H1 (cell line): Measurements from ENCODE around the gene SETDB2. TPM values are rescaled to one million over a fixed set of nuclear protein-coding genes. Genes with fewer than 3 reads are reported as not detected.

Source experiments
- CTCF ChIA-PET: fragments of 300-600 bp; sonication (Branson Sonifier 250); formaldehyde crosslinking; loops from one replicate; lab custom pipeline; 2021; ENCODE audit not compliant: partially characterized antibody; lab: Charles Lee
- POLR2A ChIA-PET: fragments of 300-600 bp; sonication (Branson Sonifier 250); formaldehyde crosslinking; loops from one replicate; lab custom pipeline; 2021; ENCODE audit warnings: inconsistent platforms; ENCODE audit not compliant: partially characterized antibody; lab: Charles Lee
- DNase-seq, 2 experiments: peaks; one replicate each; pipeline versions ENCODE4 v3.0.0 to v3.0.0-alpha.2; 2010 to 2022; ENCODE audit warnings: low spot score in 2 of 2, low read depth in 1 of 2, mixed read lengths in 1 of 2
- FAIRE-seq: peaks from 2 replicates; lab custom pipeline; 2011; peaks lifted over from hg19 to GRCh38; lab: Jason Lieb, UNC
- H2AFZ ChIP-seq: 2 replicates; pipeline ENCODE4 v1.8.1; 2012; ENCODE audit warnings: low read length, inconsistent platforms
- H2AK5ac ChIP-seq: 2 replicates; pipeline ENCODE4 v1.6.1; 2013; ENCODE audit warnings: low read depth, low read length
- H2BK120ac ChIP-seq: replicated peaks from 2 replicates; pipeline ENCODE3; 2013; ENCODE audit warnings: low read depth, low read length, inconsistent platforms
- H2BK12ac ChIP-seq: 2 replicates; pipeline ENCODE4 v1.6.1; 2013; ENCODE audit warnings: low read depth, low read length
- H2BK15ac ChIP-seq: 2 replicates; pipeline ENCODE4 v1.6.1; 2013; ENCODE audit warnings: low read length
- H2BK20ac ChIP-seq: 2 replicates; pipeline ENCODE4 v1.6.1; 2013; ENCODE audit warnings: low read length
- H2BK5ac ChIP-seq: 2 replicates; pipeline ENCODE4 v1.6.1; 2013; ENCODE audit warnings: low read depth, low read length
- H3K14ac ChIP-seq: 2 replicates; pipeline ENCODE4 v1.6.1; 2013; ENCODE audit warnings: inconsistent platforms; ENCODE audit not compliant: insufficient read length
- H3K18ac ChIP-seq: 2 replicates; pipeline ENCODE4 v1.6.1; 2013; ENCODE audit warnings: low read length; ENCODE audit errors: extremely low read depth
- H3K23ac ChIP-seq: 2 replicates; pipeline ENCODE4 v1.6.1; 2013; ENCODE audit warnings: inconsistent platforms; ENCODE audit not compliant: insufficient read length
- H3K23me2 ChIP-seq: 2 replicates; pipeline ENCODE4 v1.6.1; 2013; ENCODE audit warnings: low read depth, low read length
- H3K27ac ChIP-seq: 2 replicates; pipeline ENCODE4 v1.6.1; 2011; ENCODE audit warnings: low read depth, low read length, inconsistent platforms
- H3K27me3 ChIP-seq, 4 experiments: replicated peaks in 1 of 4; 1 replicate in 1 of 4; 2 replicates in 3 of 4; pipeline versions ENCODE4 v1.6.1 to v1.8.1; 2011 to 2013; ENCODE audit warnings: low read length in 3 of 4, mild to moderate bottlenecking in 3 of 4, inconsistent platforms in 2 of 4, mixed read lengths in 2 of 4, moderate library complexity in 1 of 4; ENCODE audit not compliant: control insufficient read depth in 3 of 4, insufficient read depth in 3 of 4; ENCODE audit errors: extremely low read depth in 1 of 4
- H3K36me3 ChIP-seq, 4 experiments: 2 replicates each; pipeline versions ENCODE4 v1.6.1 to v1.8.1; 2011 to 2013; ENCODE audit warnings: mild to moderate bottlenecking in 4 of 4, low read length in 3 of 4, moderate library complexity in 2 of 4, control low read depth in 1 of 4, inconsistent platforms in 1 of 4; ENCODE audit not compliant: insufficient read depth in 4 of 4, control insufficient read depth in 2 of 4
- H3K4ac ChIP-seq: replicated peaks from 2 replicates; pipeline ENCODE3; 2013; ENCODE audit warnings: low read length, low read depth, mixed read lengths, inconsistent platforms; ENCODE audit not compliant: insufficient read length
- H3K4me1 ChIP-seq, 4 experiments: replicated peaks in 1 of 4; 1 replicate in 1 of 4; 2 replicates in 3 of 4; pipeline versions ENCODE4 v1.6.1 to v1.8.1; 2011 to 2013; ENCODE audit warnings: low read length in 3 of 4, inconsistent platforms in 2 of 4, mixed read lengths in 1 of 4; ENCODE audit not compliant: insufficient read depth in 4 of 4, control insufficient read depth in 3 of 4
- H3K4me2 ChIP-seq, 2 experiments: 2 replicates each; pipeline versions ENCODE4 v1.6.1 to v1.8.1; 2011 to 2013; ENCODE audit warnings: low read depth in 2 of 2, low read length in 2 of 2, control low read depth in 1 of 2, inconsistent platforms in 1 of 2, mild to moderate bottlenecking in 1 of 2; ENCODE audit not compliant: insufficient read depth in 1 of 2
- H3K4me3 ChIP-seq, 4 experiments: fragments of 200-600, 300-600 bp in 1 of 4; sonication (generic), shearing (Covaris generic), sonication (Bioruptor Twin) in 1 of 4; 2 replicates each; pipeline versions ENCODE4 v1.5.1 to v1.8.1; 2011 to 2016; ENCODE audit warnings: low read length in 4 of 4, low read depth in 3 of 4, control low read depth in 2 of 4, inconsistent platforms in 2 of 4, mild to moderate bottlenecking in 2 of 4, mixed read lengths in 1 of 4, moderate library complexity in 1 of 4; ENCODE audit not compliant: insufficient read depth in 2 of 4; ENCODE audit errors: extremely low read depth in 1 of 4
- H3K56ac ChIP-seq: replicated peaks from 2 replicates; pipeline ENCODE3; 2013; ENCODE audit warnings: low read depth, mild to moderate bottlenecking, mixed read lengths, low read length, inconsistent platforms; ENCODE audit not compliant: insufficient read length
- H3K79me1 ChIP-seq: 2 replicates; pipeline ENCODE4 v1.6.1; 2013; ENCODE audit warnings: low read depth, low read length, control low read depth
- H3K79me2 ChIP-seq, 2 experiments: 2 replicates each; pipeline versions ENCODE4 v1.6.1 to v1.8.1; 2012 to 2013; ENCODE audit warnings: low read length in 2 of 2, mild to moderate bottlenecking in 2 of 2, inconsistent platforms in 1 of 2; ENCODE audit not compliant: insufficient read depth in 2 of 2, control insufficient read depth in 1 of 2
- H3K9ac ChIP-seq, 4 experiments: replicated peaks in 1 of 4; 1 replicate in 1 of 4; 2 replicates in 3 of 4; pipeline versions ENCODE4 v1.6.1 to v1.8.1; 2011 to 2013; ENCODE audit warnings: low read depth in 3 of 4, low read length in 3 of 4, control low read depth in 2 of 4, mild to moderate bottlenecking in 2 of 4, moderate library complexity in 2 of 4, inconsistent platforms in 1 of 4; ENCODE audit errors: extremely low read depth in 1 of 4
- H3K9me3 ChIP-seq, 2 experiments: 2 replicates each; pipeline versions ENCODE4 v1.6.1 to v1.8.1; 2012 to 2013; ENCODE audit warnings: mild to moderate bottlenecking in 2 of 2, moderate library complexity in 2 of 2, control low read depth in 1 of 2, inconsistent platforms in 1 of 2, low read depth in 1 of 2, low read length in 1 of 2, mixed read lengths in 1 of 2; ENCODE audit not compliant: insufficient read depth in 2 of 2
- H4K20me1 ChIP-seq, 2 experiments: replicated peaks in 1 of 2; 2 replicates each; pipeline versions ENCODE3 to v1.8.1; 2011 to 2013; ENCODE audit warnings: inconsistent platforms in 2 of 2, low read length in 2 of 2, mild to moderate bottlenecking in 1 of 2; ENCODE audit not compliant: insufficient read depth in 2 of 2, control insufficient read depth in 1 of 2
- H4K5ac ChIP-seq: 2 replicates; pipeline ENCODE4 v1.6.1; 2013; ENCODE audit warnings: low read length, low read depth, mixed read lengths, inconsistent platforms; ENCODE audit not compliant: insufficient read length
- H4K8ac ChIP-seq: 2 replicates; pipeline ENCODE4 v1.8.0; 2013; ENCODE audit warnings: mild to moderate bottlenecking, moderate library complexity, low read length, inconsistent platforms; ENCODE audit not compliant: insufficient read depth; ENCODE audit errors: extremely low read depth
- H4K91ac ChIP-seq: replicated peaks from 2 replicates; pipeline ENCODE3; 2013; ENCODE audit warnings: low read length, mixed read lengths, inconsistent platforms; ENCODE audit not compliant: insufficient read length
- BACH1 ChIP-seq: IDR thresholded peaks from 2 replicates; pipeline ENCODE4 v1.6.1; 2012; ENCODE audit warnings: low read length, improper control_type of control experiment
- CEBPB ChIP-seq: IDR thresholded peaks from 2 replicates; pipeline ENCODE4 v1.6.1; 2012; ENCODE audit warnings: low read depth, low read length
- RNF2 ChIP-seq: fragments of 200-900, 300-1000 bp; sonication (generic); IDR thresholded peaks from 2 replicates; pipeline ENCODE4 v1.7.1; 2016; ENCODE audit warnings: borderline replicate concordance, low read depth, mild to moderate bottlenecking, antibody characterized with exemption, low read length; ENCODE audit not compliant: poor library complexity, severe bottlenecking; ENCODE audit errors: missing control alignments
- SP4 ChIP-seq: IDR thresholded peaks from 2 replicates; pipeline ENCODE4 v1.6.1; 2012; ENCODE audit warnings: low read length, inconsistent platforms
- WGBS, 2 experiments: shearing (Covaris generic) in 1 of 2; methylation state at CpG; one replicate each; pipeline versions ENCODE4 v1.1.6 to v1.1.7; 2013 to 2015; ENCODE audit warnings: low lambda C conversion rate in 2 of 2, mixed read lengths in 2 of 2, inconsistent platforms in 1 of 2, low coverage in 1 of 2, missing lambda C conversion rate in 1 of 2; ENCODE audit not compliant: insufficient replicate concordance in 2 of 2, insufficient coverage in 1 of 2, insufficient read length in 1 of 2; ENCODE audit errors: extremely low coverage in 1 of 2, missing lambda C conversion rate in 1 of 2; 5-methylcytosine and 5-hydroxymethylcytosine counted together
- polyA plus RNA-seq, 7 experiments: library from polyadenylated mRNA; depleted of rRNA in 3 of 7; stranded (reverse) in 5 of 7; unstranded in 2 of 7; fragments of >200 nt in 5 of 7; fragments of 200-250 nt in 2 of 7; gene quantifications; 1 replicate in 5 of 7; 2 replicates in 1 of 7; 4 replicates in 1 of 7; pipeline versions ENCODE4 v1.2.1 to v1.2.3, GENCODE V29; 2011 to 2013; ENCODE audit warnings: missing spikeins in 2 of 7, mixed read lengths in 2 of 7
- total RNA-seq: library from RNA; stranded (reverse); fragmentation: NEBNext Ultra II Directional; extraction: Animal tissue kit (Norgen Biotek cat#: 25700); gene quantifications from 2 replicates; pipeline ENCODE4 v1.2.1, GENCODE V29; 2021
- TF ChIP-seq, protein P1 (sequence below): IDR thresholded peaks from 2 replicates; pipeline ENCODE4 v1.6.1; 2011; ENCODE audit warnings: low read depth, mild to moderate bottlenecking, low read length; ENCODE audit not compliant: insufficient read depth

SETDB2 gene
- total and polyA plus RNA-seq, 2 of the 8 experiments (the other 6 are each of a cell fraction or from before 2014, with no cell fraction given): 1.2 to 6.1 TPM

DNA sequence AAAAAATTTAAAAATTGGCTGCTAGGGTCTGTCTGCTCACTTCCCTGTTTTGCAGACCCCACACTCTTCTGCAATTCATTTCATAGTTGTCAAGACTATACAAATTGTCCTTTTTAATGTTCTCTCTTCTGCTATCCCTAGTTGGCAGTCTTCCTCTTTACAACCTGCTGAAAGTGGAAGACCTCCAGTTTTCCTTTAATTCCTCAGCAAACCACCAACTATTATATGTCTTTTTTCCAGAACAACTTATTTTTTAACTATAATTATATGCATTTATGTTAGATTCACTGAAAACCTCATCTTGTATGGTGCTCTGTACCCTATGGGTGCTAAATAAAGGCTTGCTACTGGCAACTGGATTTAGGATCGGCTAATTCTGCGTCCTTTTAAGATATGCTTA is 50.6 kb downstream of the SETDB2 start:
- no peak overlapping the region for H2BK12ac ChIP-seq
- no peaks in the 10 kb centered on the region for H3K4me1 ChIP-seq
- no peak overlapping the region for H3K27ac ChIP-seq
- H3K14ac ChIP-seq: no peak overlapping the region
- no peak overlapping the region for H2AFZ ChIP-seq
- H3K23me2 ChIP-seq: peaks cover 5% of the 10 kb centered on the region; the same call in 1 of the 2 replicates
- H3K36me3 ChIP-seq: no peaks in the 10 kb centered on the region
- no peak overlapping the region for H3K9ac ChIP-seq
- H2AK5ac ChIP-seq: no peak overlapping the region
- ChIA-PET CTCF (no interaction called here), POLR2A (interaction anchor here (1.6 kb wide), 1 partner anchor 67 kb away, joined by 4 read pairs; no protein-coding TSS in a partner anchor)
- H2BK120ac ChIP-seq: no peak overlapping the region
- no peak overlapping the region for H3K4ac ChIP-seq
- no peak overlapping the region for H4K8ac ChIP-seq
- peak overlapping the region; percentile 53 to 67 for H3K4me2 ChIP-seq
- H4K20me1 ChIP-seq: no peaks in the 10 kb centered on the region
- no peak overlapping the region for H2BK5ac ChIP-seq
- H3K4me3 ChIP-seq: peak overlapping the region in 3 of 4 experiments; percentile 66 to 82 (median 79); a peak in 4 of 8 replicates
- no peak for DNase-seq
- no peak overlapping the region for H4K91ac ChIP-seq
- no peaks in the 10 kb centered on the region for H3K9me3 ChIP-seq
- no peak for FAIRE-seq
- no peak overlapping the region for H3K56ac ChIP-seq
- 0 out of 7 replicates have a peak, but pooled peaks cover 0 to 2% (median 0%) of the 10 kb centered on the region in 4 experiments for H3K27me3 ChIP-seq
- no peaks in the 10 kb centered on the region for H3K79me2 ChIP-seq
- 71% methylated on average over 2 of the region's 2 CpGs; no CpG with 5 or more reads in 1 of the 2 experiments for whole genome bisulfite sequencing, 2 experiments
- H3K18ac ChIP-seq: no peak overlapping the region
- no peak overlapping the region for H2BK15ac ChIP-seq
- no peak overlapping the region for H4K5ac ChIP-seq
- H3K79me1 ChIP-seq: no peaks in the 10 kb centered on the region
- no peak overlapping the region for H2BK20ac ChIP-seq
- no peak overlapping the region for H3K23ac ChIP-seq
- TF ChIP-seq CEBPB: no peak
- TF ChIP-seq SP4: no peak
- no peak for TF ChIP-seq RNF2
- TF ChIP-seq, protein P1, sequence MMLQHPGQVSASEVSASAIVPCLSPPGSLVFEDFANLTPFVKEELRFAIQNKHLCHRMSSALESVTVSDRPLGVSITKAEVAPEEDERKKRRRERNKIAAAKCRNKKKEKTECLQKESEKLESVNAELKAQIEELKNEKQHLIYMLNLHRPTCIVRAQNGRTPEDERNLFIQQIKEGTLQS: no peak
- no peak for TF ChIP-seq BACH1
